HG02885 (cell line): ENCODE results near the gene POU5F2.

ENCODE experiments used
- ATAC-seq: cut with Tn5 transposase; IDR thresholded peaks from one replicate; pipeline ENCODE4 v1.9.1; 2021; ENCODE audit warnings: mild to moderate bottlenecking; ENCODE audit not compliant: unreplicated experiment, poor library complexity

POU5F2 gene

DNA sequence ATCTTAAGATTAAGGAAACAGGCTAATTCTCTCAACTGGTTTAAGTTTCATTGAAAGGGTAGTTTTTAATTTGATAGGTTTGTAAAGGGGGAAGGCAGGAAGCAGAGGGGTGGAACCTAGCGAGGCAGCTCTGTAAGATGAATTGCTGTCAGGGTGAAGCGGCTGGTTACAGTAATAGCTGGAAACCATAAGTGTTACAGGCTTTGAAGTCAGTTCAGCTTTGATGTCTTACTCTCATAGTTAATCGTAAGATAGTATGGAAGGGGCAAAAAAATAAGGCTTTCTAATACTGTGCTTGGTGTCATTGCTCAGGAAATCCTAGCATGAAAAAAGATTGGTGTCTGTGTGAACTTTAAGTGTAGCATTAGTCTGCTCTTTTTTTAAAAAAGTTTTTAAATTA lies 20.3 kb downstream of the POU5F2 start:
- ATAC-seq: peak; percentile 40

DNA sequence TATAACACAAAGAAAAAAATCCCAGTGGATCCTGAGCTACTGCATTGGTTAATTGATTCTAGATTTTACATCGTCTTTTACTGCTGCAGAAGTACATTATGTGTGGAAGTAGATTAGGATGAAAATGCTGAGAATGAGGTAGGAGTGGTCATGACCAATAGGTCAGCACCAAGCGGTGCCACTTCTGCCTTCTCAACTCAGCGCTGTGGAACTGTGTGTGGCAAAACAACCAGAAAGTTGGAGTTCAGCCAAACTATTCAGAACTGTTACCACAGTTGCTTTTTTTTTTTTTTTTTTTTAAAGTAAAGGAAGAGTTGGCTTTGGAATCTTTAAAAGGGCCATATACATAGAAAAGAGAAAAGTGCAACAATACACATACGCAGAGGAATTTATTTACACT lies 24.2 kb downstream of the POU5F2 start:
- no peak for ATAC-seq

DNA sequence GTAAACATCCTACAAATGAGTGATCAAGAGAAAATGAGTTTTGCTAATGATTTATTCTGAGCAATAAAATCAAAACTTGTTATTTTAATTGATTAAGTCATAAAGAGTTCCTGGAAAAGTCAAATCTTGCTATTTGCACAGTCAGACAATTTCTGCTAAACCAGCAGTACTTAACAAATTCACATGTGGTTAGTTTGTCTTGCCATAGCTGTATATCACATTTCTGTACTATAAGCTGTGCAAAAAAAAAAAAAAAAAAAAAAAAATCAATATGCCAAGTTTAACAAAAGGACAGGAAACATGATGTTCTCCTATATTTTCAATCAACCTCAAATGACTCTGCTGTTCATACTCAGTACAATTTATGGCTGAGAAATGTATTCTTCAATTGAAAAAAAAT lies 24.9 kb downstream of the POU5F2 start:
- no peak for ATAC-seq

DNA sequence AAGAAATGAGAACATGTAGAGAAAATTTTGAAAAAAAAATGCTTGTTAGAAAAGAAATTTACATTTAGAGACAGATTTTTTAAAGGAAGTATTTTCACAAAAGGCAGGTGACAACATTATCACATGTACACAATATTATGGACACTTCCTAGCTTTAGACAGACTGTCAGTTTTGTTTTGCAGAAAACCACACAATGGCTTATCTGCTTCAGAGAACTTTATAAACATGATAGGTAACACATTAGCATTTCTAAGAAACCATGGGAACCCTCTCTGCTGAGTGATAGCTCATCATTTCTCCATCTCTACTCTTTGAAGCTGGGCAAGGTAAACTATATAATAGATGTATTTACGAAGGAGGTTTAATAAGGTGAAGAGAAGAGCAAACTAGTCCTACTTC lies 25.6 kb downstream of the POU5F2 start:
- no peak for ATAC-seq

DNA sequence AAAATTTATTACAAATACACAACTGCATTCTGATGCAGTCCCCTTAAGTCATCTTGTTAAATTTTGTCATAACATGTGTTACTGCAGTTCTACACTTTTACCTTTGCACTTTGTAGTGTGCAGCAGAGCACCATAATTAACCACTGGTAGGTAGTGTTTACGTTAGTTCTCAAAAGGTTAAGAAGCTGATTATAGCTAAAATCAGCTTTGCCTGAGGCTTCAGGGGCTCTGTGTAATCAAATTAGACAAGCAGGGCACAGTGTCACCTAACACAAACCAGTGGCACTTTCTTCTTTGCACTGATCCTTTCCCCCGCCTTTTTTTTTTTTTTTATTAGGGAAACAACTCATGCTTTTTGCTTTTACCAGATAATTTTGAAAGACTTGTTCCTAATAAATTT lies 26.1 kb downstream of the POU5F2 start:
- no peak for ATAC-seq

DNA sequence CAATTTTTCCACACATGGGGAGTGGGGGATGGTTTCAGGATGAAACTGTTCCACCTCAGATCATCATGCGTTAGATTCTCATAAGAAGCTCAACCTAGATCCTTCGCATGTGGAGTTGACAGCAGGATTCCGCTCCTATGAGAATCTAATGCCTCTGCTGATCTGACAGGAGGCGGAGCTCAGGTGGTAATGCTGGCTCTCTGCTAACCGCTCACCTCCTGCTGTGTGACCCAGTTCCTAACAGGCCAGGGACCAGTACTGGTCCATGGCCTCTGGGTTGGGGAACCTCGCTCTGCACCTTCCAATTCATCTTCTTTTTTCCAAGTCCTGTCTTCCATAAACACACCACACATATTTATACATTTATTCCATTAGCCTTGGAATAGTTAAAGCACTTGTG lies 33.0 kb downstream of the POU5F2 start:
- no peak for ATAC-seq

DNA sequence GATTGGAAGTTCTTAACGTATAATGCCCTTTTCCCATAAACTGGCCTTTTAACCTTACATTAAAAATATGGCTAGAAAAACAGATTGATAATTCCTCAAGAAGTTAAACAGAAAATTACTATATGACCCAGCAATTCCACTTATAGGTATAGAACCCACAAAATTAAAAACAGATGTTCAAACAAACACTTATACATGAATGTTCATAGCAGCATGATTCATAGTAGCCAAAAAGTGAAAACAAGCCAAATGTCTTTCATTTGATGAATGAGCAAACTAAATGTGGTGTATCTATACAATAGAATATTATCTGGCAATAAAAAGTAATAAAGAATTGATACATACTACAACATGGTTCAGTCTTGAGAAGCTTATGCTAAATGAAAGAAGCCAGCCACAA lies 35.5 kb downstream of the POU5F2 start:
- no peak for ATAC-seq

DNA sequence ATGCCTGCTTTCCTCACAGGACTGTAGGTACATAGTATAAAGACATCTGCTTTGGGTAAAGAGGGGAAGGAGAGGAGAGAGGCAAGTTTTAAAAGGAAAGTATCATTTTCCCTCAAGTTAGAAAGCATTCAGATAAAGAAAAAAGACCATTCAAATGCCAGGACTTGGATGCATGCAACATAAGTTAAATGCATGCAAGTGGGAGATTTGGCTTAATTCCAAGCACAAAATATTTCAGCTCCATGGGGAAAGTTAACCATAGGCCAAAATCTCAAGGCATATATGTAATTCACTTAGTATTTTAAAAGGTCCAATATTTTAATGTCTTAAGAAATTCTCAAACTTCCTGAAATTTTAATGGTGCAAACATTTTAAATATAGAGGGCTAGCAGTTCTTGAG lies 36.4 kb downstream of the POU5F2 start:
- no peak for ATAC-seq

DNA sequence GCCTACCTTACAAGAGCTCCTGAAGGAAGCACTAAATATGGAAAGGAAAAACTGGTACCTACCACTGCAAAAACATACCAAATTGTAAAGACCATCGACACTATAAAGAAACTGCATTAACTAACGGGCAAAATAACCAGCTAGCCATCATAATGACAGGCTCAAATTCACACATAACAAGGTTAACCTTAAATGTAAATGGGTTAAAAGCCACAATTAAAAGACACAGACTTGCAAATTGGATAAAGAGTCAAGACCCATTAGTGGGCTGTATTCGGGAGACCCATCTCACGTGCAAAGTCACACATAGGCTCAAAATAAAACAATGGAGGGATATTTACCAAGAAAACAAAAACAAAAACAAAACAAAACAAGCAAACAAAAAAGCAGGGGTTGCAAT lies 49.4 kb downstream of the POU5F2 start:
- ATAC-seq: no peak
